GM18519 (cell line): ENCODE data around the gene VILL.

Experiments used
- ATAC-seq: cut with Tn5 transposase; IDR thresholded peaks from one replicate; pipeline ENCODE4 v1.9.1; 2021; ENCODE audit warnings: mild to moderate bottlenecking, moderate library complexity; ENCODE audit not compliant: unreplicated experiment, low FRiP score

Gene VILL

DNA sequence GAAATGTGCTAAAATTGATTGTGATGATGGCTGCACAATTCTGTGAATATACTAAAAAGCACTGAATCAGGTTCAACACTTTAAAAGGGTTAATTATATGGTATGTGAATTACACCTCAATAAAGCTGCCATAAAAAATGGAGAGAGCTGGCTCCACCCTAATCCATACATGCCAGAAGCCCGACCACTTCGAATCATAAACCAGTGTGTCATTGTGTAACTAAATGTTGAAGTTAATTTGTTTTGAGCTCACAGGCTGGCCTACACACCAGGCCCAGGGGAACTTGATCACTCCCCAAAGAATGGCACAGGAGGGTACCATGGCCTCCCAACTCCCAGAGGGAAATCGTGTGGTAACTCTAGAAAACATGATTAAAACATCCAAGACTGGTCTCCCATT lies 24.9 kb downstream of the VILL start:
- no peak for ATAC-seq

GRCh38 chr3:38015984-38016383 lies 25.4 kb downstream of the VILL start:
- no peak for ATAC-seq

DNA sequence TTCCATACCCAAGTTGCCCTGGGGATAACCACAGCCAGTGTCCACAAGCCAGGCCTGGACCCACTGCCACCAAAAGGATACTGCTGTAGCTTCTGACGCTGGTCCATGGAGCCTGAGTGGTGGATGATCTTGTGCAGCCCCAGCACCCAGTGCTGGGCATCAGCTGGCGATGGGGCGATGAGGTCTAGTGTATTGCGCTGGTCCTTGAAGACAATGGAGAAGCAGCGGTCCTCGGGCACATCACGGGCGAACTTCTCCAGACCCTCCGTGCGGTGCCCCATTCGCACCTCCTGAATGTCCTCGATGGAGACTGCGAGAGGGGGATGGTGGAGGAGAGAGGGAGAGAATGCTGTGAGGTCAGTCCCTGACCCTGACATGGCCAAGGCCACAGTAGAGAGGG lies 25.8 kb downstream of the VILL start:
- ATAC-seq: no peak

GRCh38 chr3:38016847-38017444 lies 26.4 kb downstream of the VILL start:
- ATAC-seq: no peak

DNA sequence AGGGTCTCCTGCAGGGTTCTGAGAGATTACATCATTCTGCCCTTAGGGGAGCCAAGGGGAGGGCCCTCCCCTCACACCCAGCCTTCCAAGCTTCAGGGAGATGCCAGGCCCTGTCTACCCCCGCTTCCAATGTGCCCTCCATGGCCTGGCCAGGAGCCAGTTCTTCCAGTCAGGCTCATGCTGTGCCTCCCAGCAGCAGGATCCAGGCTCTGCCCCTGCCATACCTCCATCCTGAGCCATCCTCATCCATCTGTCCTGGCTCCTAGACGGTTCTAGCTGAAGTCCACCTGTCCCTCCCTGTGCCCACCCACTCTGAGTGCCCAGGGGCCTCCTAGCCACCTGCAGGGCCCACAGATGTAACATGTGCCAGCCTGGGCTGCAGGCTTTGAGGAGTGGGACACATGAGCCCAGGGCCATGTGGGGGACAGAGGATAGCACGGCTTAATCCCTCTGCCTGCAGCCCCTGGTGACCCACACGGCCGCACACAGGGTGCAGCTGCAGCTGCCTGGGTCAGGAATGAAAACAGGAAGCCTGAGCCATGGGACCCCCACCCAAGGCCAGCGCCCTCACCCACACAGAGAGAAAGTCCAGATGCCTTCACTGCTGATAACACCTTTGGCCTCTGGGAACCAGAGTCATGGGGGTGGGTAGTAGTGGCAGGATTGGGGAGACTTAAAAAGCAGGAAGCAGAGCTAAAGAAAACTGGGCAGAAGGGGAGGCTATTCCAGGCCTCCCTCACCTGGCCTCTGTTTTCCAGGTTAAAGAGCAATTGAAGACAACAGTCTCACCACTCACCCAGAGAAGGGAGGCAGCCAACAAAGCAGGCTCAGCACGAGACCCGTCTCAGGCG lies 27.1 kb downstream of the VILL start:
- no peak for ATAC-seq

- no peak for ATAC-seq
Observed at GRCh38 chr3:38018296-38019266, 28.0 kb downstream of the VILL start.

DNA sequence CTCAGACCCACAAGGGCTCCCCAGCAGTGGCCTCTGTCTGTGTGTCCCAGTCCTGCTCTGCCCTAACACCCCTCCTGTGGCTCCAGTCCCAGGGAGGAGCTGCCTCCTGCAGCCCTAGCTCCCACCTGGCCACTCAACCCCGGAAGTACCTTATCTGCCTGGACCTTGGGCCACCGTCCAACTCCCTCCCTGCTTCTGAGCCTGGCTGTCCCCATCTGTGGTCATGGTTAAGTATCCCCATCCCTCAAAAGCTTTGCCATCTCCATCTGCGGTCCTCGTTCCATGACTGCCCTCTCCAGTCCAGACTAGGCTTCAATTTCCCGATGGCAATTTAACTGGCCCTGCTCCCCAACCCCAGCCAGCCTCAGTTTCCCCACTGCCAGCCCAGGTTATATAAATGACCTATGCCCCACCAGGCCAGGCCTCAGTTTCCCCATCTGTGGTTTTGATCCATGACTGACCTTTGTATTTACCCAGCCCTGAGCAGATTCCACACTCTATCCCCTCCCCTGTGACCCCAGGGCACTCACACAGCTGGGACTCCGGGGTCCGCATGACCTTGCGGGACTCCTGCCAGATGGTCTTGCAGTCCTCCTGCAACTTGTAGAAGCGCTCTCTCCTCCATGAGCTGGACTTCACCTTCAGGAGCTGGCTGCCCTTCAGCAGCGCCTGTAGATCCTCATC lies 29.2 kb downstream of the VILL start:
- no peak for ATAC-seq

GRCh38 chr3:38020342-38020726 lies 29.7 kb downstream of the VILL start:
- no peak for ATAC-seq

DNA sequence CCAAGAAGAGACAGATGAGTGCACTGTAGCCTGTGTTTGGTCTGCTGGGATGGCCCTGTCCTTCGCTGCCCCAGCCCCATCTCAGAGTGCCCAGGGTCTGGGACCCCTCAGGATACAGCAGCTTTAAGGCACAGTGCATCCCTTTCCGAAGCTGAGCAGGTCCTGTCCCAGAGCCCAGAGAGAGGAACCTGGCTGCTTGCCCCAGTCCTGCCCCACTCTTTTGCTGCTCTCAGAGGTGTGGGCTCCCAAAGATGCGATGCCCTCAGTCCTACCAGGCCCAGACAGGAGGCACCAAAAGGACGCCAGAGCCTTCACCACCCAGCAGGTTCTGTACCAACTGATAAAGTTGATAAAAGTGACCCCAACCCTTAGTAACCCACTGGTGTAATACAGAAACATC lies 30.6 kb downstream of the VILL start:
- ATAC-seq: no peak

DNA sequence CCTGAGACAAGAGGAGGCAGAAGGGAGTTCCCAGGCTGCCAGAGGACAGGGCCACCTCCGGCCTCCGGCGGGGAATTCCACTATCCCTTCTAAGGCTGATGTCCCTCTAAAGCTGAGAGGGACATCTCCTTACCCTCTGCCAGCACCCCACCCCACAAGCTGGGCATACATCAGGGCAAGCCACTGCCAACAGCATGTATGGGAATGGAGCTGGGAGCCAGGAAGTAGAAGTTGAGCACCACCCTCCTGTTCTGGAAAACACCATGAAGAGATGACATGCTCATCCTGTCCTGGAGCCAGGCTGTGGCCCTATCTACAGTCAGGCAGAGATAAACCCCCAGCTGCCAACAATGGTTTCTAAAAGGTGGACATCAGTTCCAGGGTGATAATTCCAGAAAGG lies 31.7 kb downstream of the VILL start:
- ATAC-seq: no peak

- no peak for ATAC-seq
Observed at GRCh38 chr3:38022896-38023709, 32.5 kb downstream of the VILL start.

DNA sequence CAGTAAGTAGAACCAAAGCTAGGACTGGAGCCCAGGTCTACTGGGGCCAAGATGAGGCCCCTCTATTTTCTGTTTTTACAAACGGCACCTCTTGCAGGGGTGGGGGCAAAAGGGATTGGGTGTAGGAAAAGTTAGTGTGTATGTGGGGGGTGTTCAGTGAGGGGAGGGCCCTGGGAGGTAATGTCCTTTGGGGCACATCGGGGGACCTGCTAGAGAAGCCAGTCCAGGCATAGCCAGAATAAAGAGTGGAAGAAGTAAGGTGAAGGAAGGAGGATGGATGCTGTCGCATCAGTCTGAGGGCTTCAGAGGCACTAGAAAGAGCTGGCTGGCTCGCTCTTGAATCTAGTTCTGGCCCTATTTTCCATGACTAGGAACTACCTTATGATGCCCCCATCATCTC lies 36.3 kb downstream of the VILL start:
- no peak for ATAC-seq

DNA sequence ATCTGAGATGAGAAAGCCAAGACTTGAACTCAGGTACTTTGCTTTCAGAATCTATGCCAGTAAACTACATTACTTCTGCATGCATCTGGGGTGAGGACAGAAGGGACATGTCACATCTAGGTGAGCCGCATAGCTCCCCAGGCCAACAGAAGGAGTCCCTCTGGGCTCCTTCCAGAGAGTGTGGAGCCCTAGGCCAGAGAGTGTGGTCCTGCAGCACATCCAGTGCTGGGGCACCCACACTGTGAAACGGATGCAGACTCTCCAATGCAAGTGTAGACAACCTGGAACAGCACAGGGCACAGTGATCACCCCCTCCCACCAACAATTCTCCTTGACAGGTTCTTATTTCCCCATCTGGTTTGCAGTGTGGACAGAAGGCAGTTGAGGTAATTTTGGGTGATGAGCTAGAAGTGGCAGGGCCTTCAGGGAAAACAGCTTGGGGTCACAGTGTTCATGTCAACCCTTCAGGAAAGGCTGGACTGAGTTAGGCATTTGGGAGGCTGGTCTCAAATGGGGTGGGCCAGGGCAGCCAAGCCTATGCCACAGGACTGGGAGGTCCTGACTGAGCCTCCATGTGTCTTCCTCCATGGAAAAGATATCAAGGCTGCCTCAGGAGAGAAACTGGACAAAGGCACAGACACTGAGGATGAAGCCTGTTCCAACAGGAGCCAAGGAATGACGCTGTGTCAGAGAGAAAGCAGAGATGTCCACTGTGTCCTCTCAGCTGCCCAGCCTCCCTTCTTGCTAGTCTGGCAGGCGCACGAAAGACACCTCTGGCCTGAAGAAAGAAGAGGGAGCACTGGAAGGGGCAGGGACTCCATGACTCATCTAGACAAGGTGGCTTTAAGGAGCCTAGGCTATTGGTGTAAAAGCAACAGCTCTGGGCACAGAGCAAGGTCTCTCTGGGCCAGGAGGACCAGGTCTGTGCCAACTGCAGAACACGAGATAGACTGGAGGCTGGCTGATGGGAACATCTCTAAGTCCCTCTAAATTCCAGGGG lies 37.2 kb downstream of the VILL start:
- no peak for ATAC-seq

GRCh38 chr3:38028621-38029361 lies 38.2 kb downstream of the VILL start:
- no peak for ATAC-seq

- ATAC-seq: no peak
Observed at GRCh38 chr3:38029400-38030125, 39.0 kb downstream of the VILL start, which contains the start of gene PLCD1. TSS of gene PLCD1 (minus strand) at chr3:38029642. CDS start at chr3:38029539, 103 bp downstream.

GRCh38 chr3:38030126-38031021 lies 39.8 kb downstream of the VILL start:
- no peak for ATAC-seq
